ENCODE data around the gene DNAH3. TPM values are rescaled to one million over a fixed set of nuclear protein-coding genes. Genes with fewer than 3 reads are reported as not detected.

The DNAH3 gene
- total RNA-seq, 1 experiment from 2014 or later: 0.21 TPM

DNA sequence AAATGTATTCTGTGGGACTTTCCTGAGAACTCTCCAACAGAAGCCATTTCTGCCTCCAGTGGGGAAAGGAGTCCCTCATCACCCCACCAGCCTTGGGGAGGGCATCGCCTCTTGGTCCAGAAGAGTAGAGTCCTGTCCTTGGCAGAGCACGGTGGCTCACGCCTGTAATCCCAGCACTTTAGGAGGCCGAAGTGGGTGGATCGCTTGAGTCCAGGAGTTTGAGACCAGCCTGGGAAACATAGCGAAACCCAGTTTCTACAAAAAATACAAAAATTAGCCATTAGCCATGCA lies 209.1 kb downstream of the DNAH3 start:
- DNase-seq: no peak
- Mint-ChIP-seq H3K9me3 (ENCODE audit: low read depth, unreplicated experiment) (no peaks in the 10 kb centered on the region), H3K4me3 (ENCODE audit: low read depth, unreplicated experiment) (no peak overlapping the region), H3K27ac (ENCODE audit: unreplicated experiment) (no peak overlapping the region), H3K4me1 (ENCODE audit: low read depth, unreplicated experiment) (peaks cover 8% of the 10 kb centered on the region), H3K36me3 (ENCODE audit: insufficient read depth, unreplicated experiment) (no peaks in the 10 kb centered on the region), H3K27me3 (ENCODE audit: unreplicated experiment) (no peaks in the 10 kb centered on the region)
- intact Hi-C loops (cut with micrococcal nuclease; ENCODE audit: unreplicated experiment): no loop called here
- CTCF ChIA-PET: interaction anchor here (0.6 kb wide), 1 partner anchor 14 kb away, joined by 3 read pairs; no protein-coding TSS in a partner anchor
- BruUV-seq (replicated peaks): no TSS peak
- TF ChIP-seq, protein P1, sequence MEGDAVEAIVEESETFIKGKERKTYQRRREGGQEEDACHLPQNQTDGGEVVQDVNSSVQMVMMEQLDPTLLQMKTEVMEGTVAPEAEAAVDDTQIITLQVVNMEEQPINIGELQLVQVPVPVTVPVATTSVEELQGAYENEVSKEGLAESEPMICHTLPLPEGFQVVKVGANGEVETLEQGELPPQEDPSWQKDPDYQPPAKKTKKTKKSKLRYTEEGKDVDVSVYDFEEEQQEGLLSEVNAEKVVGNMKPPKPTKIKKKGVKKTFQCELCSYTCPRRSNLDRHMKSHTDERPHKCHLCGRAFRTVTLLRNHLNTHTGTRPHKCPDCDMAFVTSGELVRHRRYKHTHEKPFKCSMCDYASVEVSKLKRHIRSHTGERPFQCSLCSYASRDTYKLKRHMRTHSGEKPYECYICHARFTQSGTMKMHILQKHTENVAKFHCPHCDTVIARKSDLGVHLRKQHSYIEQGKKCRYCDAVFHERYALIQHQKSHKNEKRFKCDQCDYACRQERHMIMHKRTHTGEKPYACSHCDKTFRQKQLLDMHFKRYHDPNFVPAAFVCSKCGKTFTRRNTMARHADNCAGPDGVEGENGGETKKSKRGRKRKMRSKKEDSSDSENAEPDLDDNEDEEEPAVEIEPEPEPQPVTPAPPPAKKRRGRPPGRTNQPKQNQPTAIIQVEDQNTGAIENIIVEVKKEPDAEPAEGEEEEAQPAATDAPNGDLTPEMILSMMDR (IDR thresholded peaks at IDR 0.05; ENCODE audit: unreplicated experiment): no peak

DNA sequence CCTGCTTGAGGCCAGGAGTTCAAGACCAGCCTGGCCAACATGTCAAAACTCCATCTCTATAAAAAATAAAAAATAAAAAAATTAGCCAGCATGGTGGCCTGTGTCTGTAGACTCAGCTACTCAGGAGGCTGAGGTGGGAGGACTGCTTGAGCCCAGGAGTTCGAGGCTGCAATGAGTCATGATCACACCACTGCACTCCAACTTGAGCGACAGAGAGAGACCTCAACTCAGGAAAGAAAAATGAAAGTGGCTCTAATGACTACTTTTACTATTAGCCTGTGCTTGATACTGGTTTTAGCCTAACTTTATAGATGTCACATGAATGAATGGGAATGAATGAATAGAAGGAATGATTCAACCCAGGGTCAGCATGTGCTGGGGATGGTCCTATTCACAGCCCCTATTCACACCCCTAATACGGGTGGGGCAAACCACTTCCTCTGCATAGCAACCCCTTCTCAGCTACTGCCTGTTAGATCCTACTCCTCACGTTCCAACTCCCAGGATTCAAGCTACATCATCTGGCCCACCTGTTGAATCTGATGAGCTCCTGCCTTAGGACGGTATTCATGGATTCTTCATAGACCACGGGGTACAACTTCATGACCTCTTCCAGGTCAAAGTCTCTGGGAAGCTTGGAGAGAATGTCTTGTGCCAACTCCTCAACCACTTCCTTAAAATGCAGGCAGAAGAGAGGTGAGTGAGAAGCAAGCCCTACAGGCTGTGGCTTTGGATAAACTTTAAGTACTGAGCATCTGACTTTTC lies 209.6 kb downstream of the DNAH3 start:
- Mint-ChIP-seq H3K36me3 (ENCODE audit: insufficient read depth, unreplicated experiment) (no peaks in the 10 kb centered on the region), H3K27me3 (ENCODE audit: unreplicated experiment) (no peaks in the 10 kb centered on the region), H3K4me3 (ENCODE audit: low read depth, unreplicated experiment) (no peak overlapping the region), H3K4me1 (ENCODE audit: low read depth, unreplicated experiment) (peaks cover 8% of the 10 kb centered on the region), H3K9me3 (ENCODE audit: low read depth, unreplicated experiment) (no peaks in the 10 kb centered on the region), H3K27ac (ENCODE audit: unreplicated experiment) (no peak overlapping the region)
- CTCF ChIA-PET: no interaction called here
- TF ChIP-seq, protein P1 (IDR thresholded peaks at IDR 0.05; ENCODE audit: unreplicated experiment): no peak
- BruUV-seq (replicated peaks): no TSS peak
- no peak for DNase-seq
- intact Hi-C loops (cut with micrococcal nuclease; ENCODE audit: unreplicated experiment): no loop called here

DNA sequence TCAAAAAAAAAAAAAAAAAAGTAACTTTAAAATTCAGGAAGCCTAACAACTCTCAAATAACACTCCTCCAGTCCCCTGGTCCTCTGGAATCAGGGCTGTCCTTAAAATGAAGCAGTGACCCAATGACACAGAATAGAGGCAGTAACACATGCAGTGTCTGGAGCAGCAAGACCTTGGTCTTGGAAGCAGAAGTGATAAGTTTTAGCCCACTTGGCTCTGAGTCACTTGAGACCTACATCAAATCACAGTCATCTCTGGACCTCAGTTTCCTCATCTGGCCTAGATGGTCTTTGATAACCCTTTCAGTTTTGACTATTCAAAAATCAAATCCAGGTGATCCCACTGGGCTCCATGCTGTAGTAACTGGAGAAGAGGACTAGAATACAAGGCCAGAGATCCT lies 211.0 kb downstream of the DNAH3 start:
- CTCF ChIA-PET: no interaction called here
- intact Hi-C loops (cut with micrococcal nuclease; ENCODE audit: unreplicated experiment): no loop called here

DNA sequence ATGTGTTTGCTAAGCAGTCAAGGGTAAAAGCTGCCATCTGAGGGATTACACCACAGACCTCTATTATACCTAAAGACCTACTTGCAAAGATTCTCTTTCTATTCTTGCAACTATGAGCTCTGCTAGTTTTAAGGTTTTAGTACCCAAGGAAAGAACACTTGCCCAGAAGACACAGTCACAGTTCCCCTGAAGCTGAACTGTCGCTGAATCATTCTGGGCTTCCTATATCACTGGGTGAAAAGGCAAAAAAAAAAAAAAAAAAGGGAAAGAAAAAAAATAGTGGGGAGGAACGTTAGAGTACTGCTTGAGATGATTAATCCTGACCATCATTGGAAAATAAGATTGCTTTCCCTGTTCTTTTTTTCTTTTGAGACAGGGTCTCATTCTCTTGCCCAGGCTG lies 212.2 kb downstream of the DNAH3 start:
- TF ChIP-seq, protein P1 (IDR thresholded peaks at IDR 0.05; ENCODE audit: unreplicated experiment): no peak
- no peak overlapping the region for H3K27ac Mint-ChIP-seq (ENCODE audit: unreplicated experiment)
- DNase-seq: no peak
- H3K4me1 Mint-ChIP-seq (ENCODE audit: low read depth, unreplicated experiment): peaks cover 8% of the 10 kb centered on the region
- no peaks in the 10 kb centered on the region for H3K9me3 Mint-ChIP-seq (ENCODE audit: low read depth, unreplicated experiment)
- intact Hi-C loops (cut with micrococcal nuclease; ENCODE audit: unreplicated experiment): no loop called here
- H3K36me3 Mint-ChIP-seq (ENCODE audit: insufficient read depth, unreplicated experiment): no peaks in the 10 kb centered on the region
- H3K27me3 Mint-ChIP-seq (ENCODE audit: unreplicated experiment): no peaks in the 10 kb centered on the region
- H3K4me3 Mint-ChIP-seq (ENCODE audit: low read depth, unreplicated experiment): no peak overlapping the region
- CTCF ChIA-PET: interaction anchor here (0.6 to 0.9 kb wide), 4 partner anchors 16 to 117 kb away, joined by 3 to 9 read pairs (median 6); no protein-coding TSS in a partner anchor
- BruUV-seq (replicated peaks): no TSS peak

More for the DNA sequence above, 211.0 kb downstream of the DNAH3 start:
- Mint-ChIP-seq H3K27me3 (ENCODE audit: unreplicated experiment) (no peaks in the 10 kb centered on the region), H3K4me1 (ENCODE audit: low read depth, unreplicated experiment) (peaks cover 8% of the 10 kb centered on the region), H3K9me3 (ENCODE audit: low read depth, unreplicated experiment) (no peaks in the 10 kb centered on the region), H3K27ac (ENCODE audit: unreplicated experiment) (no peak overlapping the region), H3K36me3 (ENCODE audit: insufficient read depth, unreplicated experiment) (no peaks in the 10 kb centered on the region), H3K4me3 (ENCODE audit: low read depth, unreplicated experiment) (no peak overlapping the region)
- TF ChIP-seq, protein P1 (IDR thresholded peaks at IDR 0.05; ENCODE audit: unreplicated experiment): no peak
- DNase-seq: no peak
- no TSS peak for BruUV-seq (replicated peaks)
